Liver (tissue), 9 donors: Measurements from ENCODE around the gene COX10. TPM values are rescaled to one million over a fixed set of nuclear protein-coding genes. Genes with fewer than 3 reads are reported as not detected.

ENCODE experiments used
- DNase-seq: peaks from one replicate; pipeline ENCODE4 v3.0.0-alpha.2; 2017; ENCODE audit warnings: low spot score
- H3K27ac ChIP-seq, 2 donors: one replicate each; pipeline ENCODE4 v1.7.0; 2013; ENCODE audit warnings: inconsistent platforms in 2 of 2, low read length in 2 of 2, control low read depth in 1 of 2, low read depth in 1 of 2, mild to moderate bottlenecking in 1 of 2
- H3K27me3 ChIP-seq, 4 donors: one replicate each; pipeline versions ENCODE4 v1.6.1 to v1.7.0; 2013; ENCODE audit warnings: low read length in 3 of 4, inconsistent platforms in 1 of 4, mild to moderate bottlenecking in 1 of 4, moderate library complexity in 1 of 4; ENCODE audit not compliant: control insufficient read depth in 4 of 4, insufficient read depth in 4 of 4
- H3K36me3 ChIP-seq, 4 donors: one replicate each; pipeline versions ENCODE4 v1.6.1 to v1.7.0; 2013; ENCODE audit warnings: low read length in 3 of 4, mild to moderate bottlenecking in 3 of 4, low read depth in 1 of 4, moderate library complexity in 1 of 4; ENCODE audit not compliant: control insufficient read depth in 4 of 4, insufficient read depth in 3 of 4
- H3K4me1 ChIP-seq, 4 donors: one replicate each; pipeline versions ENCODE4 v1.6.1 to v1.7.0; 2013; ENCODE audit warnings: low read length in 3 of 4, mild to moderate bottlenecking in 3 of 4, moderate library complexity in 1 of 4; ENCODE audit not compliant: control insufficient read depth in 4 of 4, insufficient read depth in 4 of 4
- H3K4me3 ChIP-seq, 3 donors: one replicate each; pipeline versions ENCODE4 v1.6.1 to v1.7.0; 2013; ENCODE audit warnings: low read length in 3 of 3, control low read depth in 1 of 3, low read depth in 1 of 3, mild to moderate bottlenecking in 1 of 3
- H3K9ac ChIP-seq, 2 donors: one replicate each; pipeline ENCODE4 v1.7.0; 2013; ENCODE audit warnings: low read length in 2 of 2, mild to moderate bottlenecking in 2 of 2, moderate library complexity in 2 of 2, control low read depth in 1 of 2, low read depth in 1 of 2
- H3K9me3 ChIP-seq, 4 donors: one replicate each; pipeline versions ENCODE4 v1.6.1 to v1.7.0; 2013; ENCODE audit warnings: low read length in 3 of 4; ENCODE audit not compliant: control insufficient read depth in 4 of 4
- ATF3 ChIP-seq: IDR thresholded peaks from 2 replicates; pipeline ENCODE4 v1.6.1; 2016; ENCODE audit warnings: antibody characterized with exemption
- CTCF ChIP-seq: fragments of 150-350 bp; IDR thresholded peaks from 2 replicates; pipeline ENCODE4 v1.5.1; 2017; ENCODE audit warnings: improper control_type of control experiment, low read depth, low read length; ENCODE audit not compliant: missing input control
- EGR1 ChIP-seq, 2 donors: IDR thresholded peaks; 2 replicates each; pipeline ENCODE4 v1.6.1; 2016 to 2018; ENCODE audit warnings: antibody characterized with exemption in 2 of 2, low read depth in 2 of 2
- FOXA1 ChIP-seq: IDR thresholded peaks from 2 replicates; pipeline ENCODE4 v1.6.1; 2016; ENCODE audit warnings: antibody characterized with exemption
- FOXA2 ChIP-seq: IDR thresholded peaks from 2 replicates; pipeline ENCODE4 v1.6.1; 2016; ENCODE audit warnings: antibody characterized with exemption
- GABPA ChIP-seq, 2 donors: IDR thresholded peaks in 1 of 2; conservative IDR thresholded peaks in 1 of 2; 2 replicates each; pipeline ENCODE4 v1.6.1; 2016; ENCODE audit warnings: antibody characterized with exemption in 2 of 2, mild to moderate bottlenecking in 1 of 2, moderate library complexity in 1 of 2
- HNF4A ChIP-seq, 2 donors: conservative IDR thresholded peaks; 2 replicates each; pipeline ENCODE4 v1.6.1; 2016; ENCODE audit warnings: antibody characterized with exemption in 2 of 2, mild to moderate bottlenecking in 2 of 2
- HNF4G ChIP-seq: IDR thresholded peaks from 2 replicates; pipeline ENCODE4 v1.6.1; 2016; ENCODE audit warnings: antibody characterized with exemption
- MAX ChIP-seq: IDR thresholded peaks from 2 replicates; pipeline ENCODE4 v1.6.1; 2016; ENCODE audit warnings: antibody characterized with exemption
- NR2F2 ChIP-seq: IDR thresholded peaks from 2 replicates; pipeline ENCODE4 v1.6.1; 2016; ENCODE audit warnings: antibody characterized with exemption
- RAD21 ChIP-seq, 2 donors: IDR thresholded peaks; 2 replicates each; pipeline ENCODE4 v1.6.1; 2016; ENCODE audit warnings: antibody characterized with exemption in 2 of 2, mild to moderate bottlenecking in 2 of 2
- RXRA ChIP-seq, 2 donors: IDR thresholded peaks; 2 replicates each; pipeline ENCODE4 v1.6.1; 2017 to 2018; ENCODE audit warnings: antibody characterized with exemption in 2 of 2, mild to moderate bottlenecking in 1 of 2
- SP1 ChIP-seq: IDR thresholded peaks from 2 replicates; pipeline ENCODE4 v1.6.1; 2018; ENCODE audit warnings: antibody characterized with exemption, mild to moderate bottlenecking
- TAF1 ChIP-seq: conservative IDR thresholded peaks from 2 replicates; pipeline ENCODE4 v1.6.1; 2016; ENCODE audit warnings: antibody characterized with exemption, mild to moderate bottlenecking
- YY1 ChIP-seq: IDR thresholded peaks from 2 replicates; pipeline ENCODE4 v1.6.1; 2016; ENCODE audit warnings: antibody characterized with exemption, mild to moderate bottlenecking
- WGBS: extraction: QIAGEN DNeasy Blood & Tissue Kit; methylation state at CpG from one replicate; pipeline ENCODE4 v1.1.7; 2013; 5-methylcytosine and 5-hydroxymethylcytosine counted together
- polyA plus RNA-seq, 2 donors: library from polyadenylated mRNA; stranded (reverse) in 1 of 2; unstranded in 1 of 2; fragments of 200-250 nt in 1 of 2; fragments of >200 nt in 1 of 2; fragmentation: Nextera tagmentation in 1 of 2; extraction: Ambion mirVana in 1 of 2; gene quantifications; one replicate each; pipeline versions ENCODE4 v1.2.1 to v1.2.3, GENCODE V29; 2013 to 2015
- total RNA-seq, 2 donors: library from RNA; depleted of rRNA; stranded (reverse); fragments of >200 nt; gene quantifications; one replicate each; pipeline ENCODE4 v1.2.3, GENCODE V29; 2014
- TF ChIP-seq, protein P1 (sequence below): IDR thresholded peaks from 2 replicates; pipeline ENCODE4 v1.6.1; 2016; ENCODE audit warnings: antibody characterized with exemption
- TF ChIP-seq, protein P2 (sequence below): IDR thresholded peaks from 2 replicates; pipeline ENCODE4 v1.6.1; 2016; ENCODE audit warnings: antibody characterized with exemption, mild to moderate bottlenecking
- donor health status: healthy.
- donor health status: healthy.
- donor health status: healthy.
- donor health status: healthy.
- donor health status: healthy.

COX10 gene
- total and polyA plus RNA-seq, 4 donors = 7.0 to 15.1 (median 8.7) TPM

- WGBS = 87% methylated on average over 6 of the region's 6 CpGs
- H3K4me3 ChIP-seq = no peak overlapping the region
- H3K36me3 ChIP-seq = no peaks in the 10 kb centered on the region
- no peak overlapping the region for H3K9ac ChIP-seq
- DNase-seq = no peak
- H3K9me3 ChIP-seq = no peaks in the 10 kb centered on the region
- no peaks in the 10 kb centered on the region for H3K27me3 ChIP-seq
- H3K4me1 ChIP-seq = peaks cover 0 to 14% (median 4%) of the 10 kb centered on the region in 4 donors
- TF ChIP-seq GABPA (IDR thresholded peaks at IDR 0.05 in 1 of 2, conservative IDR thresholded peaks at IDR 0.05 in 1 of 2) = no peak
- no peak for TF ChIP-seq YY1
- TF ChIP-seq, protein P1, sequence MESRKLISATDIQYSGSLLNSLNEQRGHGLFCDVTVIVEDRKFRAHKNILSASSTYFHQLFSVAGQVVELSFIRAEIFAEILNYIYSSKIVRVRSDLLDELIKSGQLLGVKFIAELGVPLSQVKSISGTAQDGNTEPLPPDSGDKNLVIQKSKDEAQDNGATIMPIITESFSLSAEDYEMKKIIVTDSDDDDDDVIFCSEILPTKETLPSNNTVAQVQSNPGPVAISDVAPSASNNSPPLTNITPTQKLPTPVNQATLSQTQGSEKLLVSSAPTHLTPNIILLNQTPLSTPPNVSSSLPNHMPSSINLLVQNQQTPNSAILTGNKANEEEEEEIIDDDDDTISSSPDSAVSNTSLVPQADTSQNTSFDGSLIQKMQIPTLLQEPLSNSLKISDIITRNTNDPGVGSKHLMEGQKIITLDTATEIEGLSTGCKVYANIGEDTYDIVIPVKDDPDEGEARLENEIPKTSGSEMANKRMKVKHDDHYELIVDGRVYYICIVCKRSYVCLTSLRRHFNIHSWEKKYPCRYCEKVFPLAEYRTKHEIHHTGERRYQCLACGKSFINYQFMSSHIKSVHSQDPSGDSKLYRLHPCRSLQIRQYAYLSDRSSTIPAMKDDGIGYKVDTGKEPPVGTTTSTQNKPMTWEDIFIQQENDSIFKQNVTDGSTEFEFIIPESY = no peak
- no peak for TF ChIP-seq CTCF
- no peak for TF ChIP-seq FOXA2
- TF ChIP-seq, protein P2, sequence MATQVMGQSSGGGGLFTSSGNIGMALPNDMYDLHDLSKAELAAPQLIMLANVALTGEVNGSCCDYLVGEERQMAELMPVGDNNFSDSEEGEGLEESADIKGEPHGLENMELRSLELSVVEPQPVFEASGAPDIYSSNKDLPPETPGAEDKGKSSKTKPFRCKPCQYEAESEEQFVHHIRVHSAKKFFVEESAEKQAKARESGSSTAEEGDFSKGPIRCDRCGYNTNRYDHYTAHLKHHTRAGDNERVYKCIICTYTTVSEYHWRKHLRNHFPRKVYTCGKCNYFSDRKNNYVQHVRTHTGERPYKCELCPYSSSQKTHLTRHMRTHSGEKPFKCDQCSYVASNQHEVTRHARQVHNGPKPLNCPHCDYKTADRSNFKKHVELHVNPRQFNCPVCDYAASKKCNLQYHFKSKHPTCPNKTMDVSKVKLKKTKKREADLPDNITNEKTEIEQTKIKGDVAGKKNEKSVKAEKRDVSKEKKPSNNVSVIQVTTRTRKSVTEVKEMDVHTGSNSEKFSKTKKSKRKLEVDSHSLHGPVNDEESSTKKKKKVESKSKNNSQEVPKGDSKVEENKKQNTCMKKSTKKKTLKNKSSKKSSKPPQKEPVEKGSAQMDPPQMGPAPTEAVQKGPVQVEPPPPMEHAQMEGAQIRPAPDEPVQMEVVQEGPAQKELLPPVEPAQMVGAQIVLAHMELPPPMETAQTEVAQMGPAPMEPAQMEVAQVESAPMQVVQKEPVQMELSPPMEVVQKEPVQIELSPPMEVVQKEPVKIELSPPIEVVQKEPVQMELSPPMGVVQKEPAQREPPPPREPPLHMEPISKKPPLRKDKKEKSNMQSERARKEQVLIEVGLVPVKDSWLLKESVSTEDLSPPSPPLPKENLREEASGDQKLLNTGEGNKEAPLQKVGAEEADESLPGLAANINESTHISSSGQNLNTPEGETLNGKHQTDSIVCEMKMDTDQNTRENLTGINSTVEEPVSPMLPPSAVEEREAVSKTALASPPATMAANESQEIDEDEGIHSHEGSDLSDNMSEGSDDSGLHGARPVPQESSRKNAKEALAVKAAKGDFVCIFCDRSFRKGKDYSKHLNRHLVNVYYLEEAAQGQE = no peak
- no peak for TF ChIP-seq SP1
- TF ChIP-seq TAF1 = no peak
- TF ChIP-seq RXRA (IDR thresholded peaks at IDR 0.05) = no peak
- TF ChIP-seq NR2F2 = no peak
- no peak for TF ChIP-seq HNF4A (conservative IDR thresholded peaks at IDR 0.05)
- no peak for TF ChIP-seq ATF3
- TF ChIP-seq HNF4G = no peak
- no peak for TF ChIP-seq RAD21 (IDR thresholded peaks at IDR 0.05)
- no peak for TF ChIP-seq MAX
- no peak for TF ChIP-seq EGR1 (IDR thresholded peaks at IDR 0.05; ENCODE audit: low read depth in 2 of 2)
- TF ChIP-seq FOXA1 = no peak
- no peak overlapping the region for H3K27ac ChIP-seq
Observed at GRCh38 chr17:14121952-14122351, 52.6 kb downstream of the COX10 start.
